Measurements from ENCODE around the gene SCUBE1. TPM values are rescaled to one million over a fixed set of nuclear protein-coding genes. Genes with fewer than 3 reads are reported as not detected.

SCUBE1 gene
- total and polyA plus RNA-seq, 4 donors, result 1.6 to 7.9 (median 5.0) TPM

- no peak overlapping the region for H3K27ac ChIP-seq (ENCODE audit: low read depth in 1 of 2, low read length in 1 of 2)
- ATAC-seq (ENCODE audit: insufficient read depth, low FRiP score), result no peak
- WGBS, 2 donors, result 94% methylated on average over 11 of the region's 11 CpGs
- no peak overlapping the region for H3K4me3 ChIP-seq
- no peak overlapping the region for H3K9ac ChIP-seq (ENCODE audit: insufficient read depth in 1 of 2, low read length in 2 of 2)
- peaks cover 0 to 48% (median 13%) of the 10 kb centered on the region in 5 donors for H3K4me1 ChIP-seq (ENCODE audit: control insufficient read depth in 5 of 5, insufficient read depth in 5 of 5, low read length in 5 of 5)
- DNase-seq, result no peak
- no peaks in the 10 kb centered on the region for H3K9me3 ChIP-seq (ENCODE audit: control insufficient read depth in 4 of 4, insufficient read depth in 3 of 4, low read length in 3 of 4)
- TF ChIP-seq CTCF (IDR thresholded peaks at IDR 0.05; ENCODE audit: control extremely low read depth, extremely low read depth), result no peak
- no peaks in the 10 kb centered on the region for H3K36me3 ChIP-seq (ENCODE audit: control insufficient read depth in 4 of 4, insufficient read depth in 4 of 4, low read length in 4 of 4)
- H3K27me3 ChIP-seq (ENCODE audit: control insufficient read depth in 3 of 3, insufficient read depth in 3 of 3, low read length in 2 of 3), result no peaks in the 10 kb centered on the region
Observed at GRCh38 chr22:43303751-43304150, 39.4 kb downstream of the SCUBE1 start.

GRCh38 chr22:43303166-43303565 is 40.0 kb downstream of the SCUBE1 start:
- Histone ChIP-seq H3K4me3 (no peak overlapping the region), H3K9me3 (ENCODE audit: control insufficient read depth in 4 of 4, insufficient read depth in 3 of 4, low read length in 3 of 4) (no peaks in the 10 kb centered on the region), H3K27ac (ENCODE audit: low read depth in 1 of 2, low read length in 1 of 2) (no peak overlapping the region), H3K27me3 (ENCODE audit: control insufficient read depth in 3 of 3, insufficient read depth in 3 of 3, low read length in 2 of 3) (no peaks in the 10 kb centered on the region), H3K9ac (ENCODE audit: insufficient read depth in 1 of 2, low read length in 2 of 2) (no peak overlapping the region), H3K4me1 (ENCODE audit: control insufficient read depth in 5 of 5, insufficient read depth in 5 of 5, low read length in 5 of 5) (peaks cover 0 to 46% (median 15%) of the 10 kb centered on the region in 5 donors), H3K36me3 (ENCODE audit: control insufficient read depth in 4 of 4, insufficient read depth in 4 of 4, low read length in 4 of 4) (no peaks in the 10 kb centered on the region)
- DNase-seq (no peak), ATAC-seq (ENCODE audit: insufficient read depth, low FRiP score) (no peak)
- 94 to 96% methylated on average over 8 of the region's 8 CpGs for WGBS, 2 donors
- no peak for TF ChIP-seq CTCF (IDR thresholded peaks at IDR 0.05; ENCODE audit: control extremely low read depth, extremely low read depth)

GRCh38 chr22:43302531-43303041 is 40.6 kb downstream of the SCUBE1 start:
- Histone ChIP-seq H3K4me1 (ENCODE audit: control insufficient read depth in 5 of 5, insufficient read depth in 5 of 5, low read length in 5 of 5) (peaks cover 0 to 46% (median 10%) of the 10 kb centered on the region in 5 donors), H3K9me3 (ENCODE audit: control insufficient read depth in 4 of 4, insufficient read depth in 3 of 4, low read length in 3 of 4) (no peaks in the 10 kb centered on the region), H3K27me3 (ENCODE audit: control insufficient read depth in 3 of 3, insufficient read depth in 3 of 3, low read length in 2 of 3) (no peaks in the 10 kb centered on the region), H3K27ac (ENCODE audit: low read depth in 1 of 2, low read length in 1 of 2) (no peak overlapping the region), H3K36me3 (ENCODE audit: control insufficient read depth in 4 of 4, insufficient read depth in 4 of 4, low read length in 4 of 4) (no peaks in the 10 kb centered on the region), H3K4me3 (no peak overlapping the region), H3K9ac (ENCODE audit: insufficient read depth in 1 of 2, low read length in 2 of 2) (no peak overlapping the region)
- ATAC-seq (ENCODE audit: insufficient read depth, low FRiP score), result no peak
- no peak for TF ChIP-seq CTCF (IDR thresholded peaks at IDR 0.05; ENCODE audit: control extremely low read depth, extremely low read depth)
- DNase-seq, result no peak
- 89 to 92% methylated on average over 12 of the region's 12 CpGs for WGBS, 2 donors

- no peak for DNase-seq
- Histone ChIP-seq H3K27ac (ENCODE audit: low read depth in 1 of 2, low read length in 1 of 2) (no peak overlapping the region), H3K36me3 (ENCODE audit: control insufficient read depth in 4 of 4, insufficient read depth in 4 of 4, low read length in 4 of 4) (no peaks in the 10 kb centered on the region), H3K4me3 (no peak overlapping the region), H3K4me1 (ENCODE audit: control insufficient read depth in 5 of 5, insufficient read depth in 5 of 5, low read length in 5 of 5) (peaks cover 0 to 48% (median 8%) of the 10 kb centered on the region in 5 donors), H3K27me3 (ENCODE audit: control insufficient read depth in 3 of 3, insufficient read depth in 3 of 3, low read length in 2 of 3) (no peaks in the 10 kb centered on the region), H3K9ac (ENCODE audit: insufficient read depth in 1 of 2, low read length in 2 of 2) (no peak overlapping the region), H3K9me3 (ENCODE audit: control insufficient read depth in 4 of 4, insufficient read depth in 3 of 4, low read length in 3 of 4) (no peaks in the 10 kb centered on the region)
- no peak for TF ChIP-seq CTCF (IDR thresholded peaks at IDR 0.05; ENCODE audit: control extremely low read depth, extremely low read depth)
- no peak for ATAC-seq (ENCODE audit: insufficient read depth, low FRiP score)
- WGBS, 2 donors, result 94 to 95% methylated on average over 10 of the region's 10 CpGs
Observed at GRCh38 chr22:43301866-43302265, 41.3 kb downstream of the SCUBE1 start.
